GM12801 (cell line): ENCODE data around the gene ADH6.

ENCODE experiments used
- TF ChIP-seq, protein P1 (sequence below): IDR thresholded peaks from one replicate; pipeline ENCODE4 v1.5.1; 2011; ENCODE audit warnings: control low read depth; ENCODE audit not compliant: insufficient read length; ENCODE audit errors: extremely low read depth

ADH6 gene

GRCh38 chr4:99219072-99219471 is at the start of gene ADH6:
TSS of gene ADH6 (minus strand) at chr4:99219246. CDS start at chr4:99219152, 94 bp downstream.
- TF ChIP-seq, protein P1, sequence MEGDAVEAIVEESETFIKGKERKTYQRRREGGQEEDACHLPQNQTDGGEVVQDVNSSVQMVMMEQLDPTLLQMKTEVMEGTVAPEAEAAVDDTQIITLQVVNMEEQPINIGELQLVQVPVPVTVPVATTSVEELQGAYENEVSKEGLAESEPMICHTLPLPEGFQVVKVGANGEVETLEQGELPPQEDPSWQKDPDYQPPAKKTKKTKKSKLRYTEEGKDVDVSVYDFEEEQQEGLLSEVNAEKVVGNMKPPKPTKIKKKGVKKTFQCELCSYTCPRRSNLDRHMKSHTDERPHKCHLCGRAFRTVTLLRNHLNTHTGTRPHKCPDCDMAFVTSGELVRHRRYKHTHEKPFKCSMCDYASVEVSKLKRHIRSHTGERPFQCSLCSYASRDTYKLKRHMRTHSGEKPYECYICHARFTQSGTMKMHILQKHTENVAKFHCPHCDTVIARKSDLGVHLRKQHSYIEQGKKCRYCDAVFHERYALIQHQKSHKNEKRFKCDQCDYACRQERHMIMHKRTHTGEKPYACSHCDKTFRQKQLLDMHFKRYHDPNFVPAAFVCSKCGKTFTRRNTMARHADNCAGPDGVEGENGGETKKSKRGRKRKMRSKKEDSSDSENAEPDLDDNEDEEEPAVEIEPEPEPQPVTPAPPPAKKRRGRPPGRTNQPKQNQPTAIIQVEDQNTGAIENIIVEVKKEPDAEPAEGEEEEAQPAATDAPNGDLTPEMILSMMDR = no peak

GRCh38 chr4:99264927-99265326 is 45.9 kb upstream of the ADH6 start:
- TF ChIP-seq, protein P1 = no peak

DNA sequence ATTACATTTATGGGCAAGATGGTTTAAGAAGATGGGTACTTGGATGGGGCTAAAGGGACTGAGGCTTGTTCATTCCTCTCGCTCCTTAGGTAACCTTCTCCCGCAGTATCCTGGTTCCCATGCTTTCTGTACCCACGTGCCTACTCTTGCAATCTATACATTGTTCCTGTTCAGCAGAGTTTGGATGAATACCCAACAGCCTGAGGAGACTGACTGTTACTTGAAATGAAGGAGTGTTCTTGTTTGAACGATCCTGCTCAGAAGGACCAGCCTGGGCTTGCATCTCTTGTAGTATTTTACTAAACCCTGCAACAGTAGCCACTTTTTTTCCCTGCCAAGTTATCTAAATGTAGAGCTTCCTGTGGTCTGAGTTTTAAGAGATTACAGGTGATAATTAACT is 33.7 kb upstream of the ADH6 start:
- TF ChIP-seq, protein P1 = no peak

DNA sequence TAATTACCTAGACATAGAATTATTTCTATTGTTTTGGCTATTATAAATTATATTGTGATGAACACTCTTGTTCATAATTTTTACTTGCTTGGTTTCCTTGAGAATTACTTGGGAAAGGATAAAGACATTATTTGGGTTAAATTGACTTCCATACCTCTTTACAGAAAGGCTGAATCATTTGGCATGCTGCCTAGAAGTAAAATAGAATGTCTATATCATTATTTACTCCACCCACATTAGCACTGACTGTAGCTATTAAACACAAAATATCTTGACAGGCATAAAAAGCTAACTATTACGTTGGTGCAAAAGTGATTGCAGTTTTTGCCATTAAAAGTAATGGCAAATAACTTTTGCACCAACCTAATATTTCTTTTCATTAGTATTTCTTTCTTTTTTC is 29.7 kb upstream of the ADH6 start:
- TF ChIP-seq, protein P1 = no peak

- TF ChIP-seq, protein P1 = no peak
Measured at GRCh38 chr4:99235955-99236354, 16.9 kb upstream of the ADH6 start.

GRCh38 chr4:99234331-99235010 is 15.4 kb upstream of the ADH6 start:
- TF ChIP-seq, protein P1 = no peak

DNA sequence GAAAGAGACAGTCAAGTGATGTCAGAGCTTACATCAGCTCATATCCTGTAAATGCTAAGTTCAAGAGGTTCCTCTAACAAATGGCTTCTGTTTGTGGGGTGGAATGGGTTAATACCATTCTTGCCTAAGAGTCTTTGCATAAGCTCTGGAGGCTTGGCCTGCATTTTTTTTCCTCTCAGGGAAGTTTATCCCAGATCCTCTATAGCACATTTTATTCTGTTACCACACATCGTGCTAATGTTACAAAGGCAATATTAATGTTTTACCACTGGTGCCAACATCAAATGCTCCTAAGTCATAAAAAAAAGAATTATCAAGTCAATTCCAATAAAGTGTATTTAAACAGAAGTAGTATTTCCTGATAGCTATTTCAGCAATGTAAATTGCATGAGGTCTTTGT is 2.9 kb upstream of the ADH6 start:
- TF ChIP-seq, protein P1 = no peak
